Left lobe of liver (tissue), 2 donors: ENCODE data around the gene HES5. TPM values are rescaled to one million over a fixed set of nuclear protein-coding genes. Genes with fewer than 3 reads are reported as not detected.
A peak's percentile ranks its signal among the peaks of the same experiment; 100 is the strongest.

Experiments used
- ATAC-seq: fragments of 200-7000 bp; cut with Tn5 transposase; one replicate; pipeline ENCODE4 v1.9.1; 2020; ENCODE audit warnings: mild to moderate bottlenecking, moderate library complexity
- DNase-seq: peaks from one replicate; pipeline ENCODE4 v3.0.0-alpha.2; 2020; ENCODE audit warnings: low spot score
- total RNA-seq: library from RNA; stranded (reverse); gene quantifications from one replicate; pipeline ENCODE4 v1.2.1, GENCODE V29; 2021
- donor health status: DM: no; HTN: no; CAD: no; lungs with moderate emphysema.
- donor health status: DM: no; HTN: yes; CAD: no.

The HES5 gene
- total RNA-seq, 1 donor from 2014 or later = 0.28 TPM

GRCh38 chr1:2502661-2503553 lies 27.2 kb downstream of the HES5 start:
- ATAC-seq = no peak
- DNase-seq = no peak

GRCh38 chr1:2502210-2502609 lies 27.9 kb downstream of the HES5 start:
- DNase-seq (no peak), ATAC-seq (no peak)

- no peak for DNase-seq
- no peak for ATAC-seq
Measured at GRCh38 chr1:2501820-2502119, 28.3 kb downstream of the HES5 start.

- DNase-seq (no peak), ATAC-seq (no peak)
Measured at GRCh38 chr1:2501041-2501819, 28.8 kb downstream of the HES5 start.

- ATAC-seq = no peak
Measured at GRCh38 chr1:2499986-2500596, 30.0 kb downstream of the HES5 start.

GRCh38 chr1:2499260-2499659 lies 30.8 kb downstream of the HES5 start:
- ATAC-seq (no peak), DNase-seq (no peak)

More at GRCh38 chr1:2499986-2500596, 30.0 kb downstream of the HES5 start:
- DNase-seq = no peak

- DNase-seq (no peak), ATAC-seq (no peak)
Measured at GRCh38 chr1:2498648-2499047, 31.4 kb downstream of the HES5 start.

- no peak for DNase-seq
- ATAC-seq = no peak
Measured at GRCh38 chr1:2497891-2498290, 32.2 kb downstream of the HES5 start.

GRCh38 chr1:2496746-2497145 lies 33.3 kb downstream of the HES5 start:
- ATAC-seq (no peak), DNase-seq (no peak)

- no peak for ATAC-seq
- no peak for DNase-seq
Measured at GRCh38 chr1:2496087-2496622, 33.9 kb downstream of the HES5 start.

GRCh38 chr1:2495546-2495945 lies 34.5 kb downstream of the HES5 start:
- no peak for DNase-seq
- ATAC-seq = no peak

- DNase-seq (no peak), ATAC-seq (no peak)
Measured at GRCh38 chr1:2495026-2495425, 35.0 kb downstream of the HES5 start.

GRCh38 chr1:2494323-2494693 lies 35.8 kb downstream of the HES5 start:
- ATAC-seq = peak; percentile 81
- peak; percentile 86 for DNase-seq

- DNase-seq = peak; percentile 77
- peak; percentile 71 for ATAC-seq
Measured at GRCh38 chr1:2493691-2494322, 36.3 kb downstream of the HES5 start.

GRCh38 chr1:2493218-2493617 lies 36.8 kb downstream of the HES5 start:
- no peak for DNase-seq
- ATAC-seq = no peak

GRCh38 chr1:2492091-2492490 lies 38.0 kb downstream of the HES5 start:
- ATAC-seq (no peak), DNase-seq (no peak)

GRCh38 chr1:2489615-2490014 lies 40.4 kb downstream of the HES5 start:
- ATAC-seq (no peak), DNase-seq (no peak)

GRCh38 chr1:2488688-2489087 lies 41.4 kb downstream of the HES5 start:
- no peak for DNase-seq
- no peak for ATAC-seq

- ATAC-seq (no peak), DNase-seq (no peak)
Measured at GRCh38 chr1:2486558-2486957, 43.5 kb downstream of the HES5 start.

- DNase-seq = no peak
- ATAC-seq = no peak
Measured at GRCh38 chr1:2486041-2486440, 44.0 kb downstream of the HES5 start.

GRCh38 chr1:2483970-2484369 lies 46.1 kb downstream of the HES5 start:
- DNase-seq = no peak

More at GRCh38 chr1:2483970-2484369, 46.1 kb downstream of the HES5 start:
- no peak for ATAC-seq
